ENCODE results near the gene UNC93A. TPM values are rescaled to one million over a fixed set of nuclear protein-coding genes. Genes with fewer than 3 reads are reported as not detected.

UNC93A gene
- total RNA-seq, 2 experiments from 2014 or later: not detected

DNA sequence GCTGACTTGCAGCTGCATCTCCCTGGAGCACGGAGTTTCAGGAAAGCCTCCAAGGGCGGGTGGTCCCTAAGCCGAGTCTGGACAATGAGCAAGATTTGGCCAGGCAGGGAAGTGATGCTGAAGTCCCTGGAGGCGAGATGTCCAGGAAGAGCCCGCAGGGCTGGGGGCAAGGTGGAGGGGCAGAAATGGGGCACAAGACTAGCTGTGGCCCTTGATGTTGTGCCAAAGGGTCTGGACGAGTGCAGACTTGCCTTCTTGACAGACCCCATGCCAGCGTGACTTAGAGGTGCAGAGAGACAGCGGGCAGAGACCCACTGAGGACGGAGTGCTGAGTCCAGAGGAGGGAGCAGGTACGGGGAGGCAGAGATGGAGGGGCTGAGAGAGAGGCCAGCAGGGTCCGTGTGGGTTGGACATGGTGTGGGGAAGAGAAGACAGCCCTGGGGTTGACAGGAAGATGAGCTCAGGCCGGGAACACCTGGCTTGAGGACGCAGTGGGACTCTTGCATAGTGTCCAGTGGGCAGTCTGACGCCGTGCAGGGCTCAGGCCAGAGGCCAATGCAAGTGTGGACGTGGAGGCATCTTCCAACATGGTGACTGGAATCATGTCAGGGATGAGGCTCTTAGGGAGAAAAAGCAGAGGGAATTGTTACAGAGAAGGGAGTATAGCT is 8.7 kb downstream of the UNC93A start:
- POLR2A ChIA-PET: no interaction called here
- Histone ChIP-seq H3K4me2 (ENCODE audit: low read length) (no peak overlapping the region), H4K20me1 (ENCODE audit: insufficient read depth, low read length) (no peaks in the 10 kb centered on the region), H3K79me2 (ENCODE audit: insufficient read depth, low read depth, low read length) (no peaks in the 10 kb centered on the region), H3K4me3 (ENCODE audit: low read depth, low read length, poor library complexity, severe bottlenecking) (no peak overlapping the region), H3K4me1 (ENCODE audit: insufficient read depth, low read length, poor library complexity, severe bottlenecking) (no peaks in the 10 kb centered on the region), H3K27ac (ENCODE audit: low read depth, low read length, poor library complexity, severe bottlenecking) (no peak overlapping the region), H3K9me3 (ENCODE audit: low read length) (no peaks in the 10 kb centered on the region), H2AFZ (ENCODE audit: low read length) (no peak overlapping the region), H3K9me2 (ENCODE audit: insufficient read depth, low read length) (no peaks in the 10 kb centered on the region), H3K36me3 (ENCODE audit: insufficient read depth, low read length) (no peaks in the 10 kb centered on the region)
- no peak for TF ChIP-seq EZH2phosphoT487 (IDR thresholded peaks at IDR 0.05; ENCODE audit: borderline replicate concordance, low read depth, low read length)
- no TSS peak for BruUV-seq (replicated peaks)
- DNase-seq (ENCODE audit: low spot score): no peak
- intact Hi-C loops (cut with micrococcal nuclease; ENCODE audit: unreplicated experiment): loop anchor here (10.0 kb wide), 1 partner anchor 525 kb away; no protein-coding TSS in a partner anchor
- CTCF ChIA-PET (ENCODE audit: unreplicated experiment): interaction anchor here (0.7 kb wide), 1 partner anchor 189 kb away, joined by 3 read pairs; no protein-coding TSS in a partner anchor

DNA sequence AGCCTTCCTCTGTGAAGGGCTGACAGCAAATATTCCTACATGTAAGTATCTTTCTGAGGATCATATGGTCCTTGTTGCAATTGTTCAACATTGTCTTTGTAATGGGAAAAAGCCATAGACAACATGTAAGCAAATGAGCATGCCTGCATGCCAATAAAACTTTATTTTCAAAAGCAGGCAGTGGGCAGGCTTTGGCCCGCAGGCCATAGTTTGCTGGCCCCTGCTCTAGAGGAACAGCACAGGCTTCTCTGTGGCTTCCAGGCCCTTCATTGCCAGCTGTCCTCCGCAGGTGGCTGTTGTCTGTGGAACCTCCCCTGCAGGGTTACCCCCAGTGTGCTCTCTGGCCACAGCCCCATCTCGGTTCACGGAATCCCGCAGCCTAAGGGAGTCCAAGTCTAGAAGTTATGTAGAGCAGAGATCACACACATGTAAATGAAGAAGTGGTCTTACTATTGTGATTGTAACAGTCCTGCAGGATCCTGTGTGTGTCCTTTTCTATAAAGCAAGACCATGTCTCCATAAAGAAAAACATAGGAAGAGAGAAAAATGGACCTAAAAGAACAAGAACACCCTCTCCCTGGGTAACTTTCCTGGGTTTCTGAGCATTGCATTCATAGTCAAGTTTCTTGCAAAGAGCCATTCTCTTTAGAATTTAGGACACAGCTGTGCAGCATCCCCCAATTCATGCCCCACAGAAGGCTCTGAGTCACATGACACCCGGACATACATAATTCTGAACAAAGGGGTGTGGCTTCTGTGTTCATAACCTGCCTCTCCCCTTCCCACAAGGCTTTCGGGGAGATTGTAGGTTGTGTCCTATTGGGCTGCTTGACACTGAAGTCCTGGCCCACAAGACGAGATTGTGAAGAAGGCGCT is 10.0 kb downstream of the UNC93A start:
- Histone ChIP-seq H3K27ac (ENCODE audit: low read depth, low read length, poor library complexity, severe bottlenecking) (no peak overlapping the region), H3K4me2 (ENCODE audit: low read length) (no peak overlapping the region), H3K9me2 (ENCODE audit: insufficient read depth, low read length) (no peaks in the 10 kb centered on the region), H3K9me3 (ENCODE audit: low read length) (no peaks in the 10 kb centered on the region), H2AFZ (ENCODE audit: low read length) (no peak overlapping the region), H4K20me1 (ENCODE audit: insufficient read depth, low read length) (no peaks in the 10 kb centered on the region), H3K36me3 (ENCODE audit: insufficient read depth, low read length) (no peaks in the 10 kb centered on the region), H3K4me3 (ENCODE audit: low read depth, low read length, poor library complexity, severe bottlenecking) (no peak overlapping the region), H3K4me1 (ENCODE audit: insufficient read depth, low read length, poor library complexity, severe bottlenecking) (no peaks in the 10 kb centered on the region), H3K79me2 (ENCODE audit: insufficient read depth, low read depth, low read length) (no peaks in the 10 kb centered on the region)
- TF ChIP-seq EZH2phosphoT487 (IDR thresholded peaks at IDR 0.05; ENCODE audit: borderline replicate concordance, low read depth, low read length) (no peak), CTCF (conservative IDR thresholded peaks at IDR 0.05; ENCODE audit: low read length) (no peak)
- POLR2A ChIA-PET: no interaction called here
- CTCF ChIA-PET (ENCODE audit: unreplicated experiment): no interaction called here
- no peak for DNase-seq (ENCODE audit: low spot score)
- intact Hi-C loops (cut with micrococcal nuclease; ENCODE audit: unreplicated experiment): no loop called here
- BruUV-seq (replicated peaks): no TSS peak

GRCh38 chr6:167302074-167302473 is 11.0 kb downstream of the UNC93A start:
- Histone ChIP-seq H3K9me3 (ENCODE audit: low read length) (no peaks in the 10 kb centered on the region), H4K20me1 (ENCODE audit: insufficient read depth, low read length) (no peaks in the 10 kb centered on the region), H3K79me2 (ENCODE audit: insufficient read depth, low read depth, low read length) (no peaks in the 10 kb centered on the region), H3K36me3 (ENCODE audit: insufficient read depth, low read length) (no peaks in the 10 kb centered on the region), H3K4me1 (ENCODE audit: insufficient read depth, low read length, poor library complexity, severe bottlenecking) (no peaks in the 10 kb centered on the region), H3K27ac (ENCODE audit: low read depth, low read length, poor library complexity, severe bottlenecking) (no peak overlapping the region), H3K4me2 (ENCODE audit: low read length) (no peak overlapping the region), H3K4me3 (ENCODE audit: low read depth, low read length, poor library complexity, severe bottlenecking) (no peak overlapping the region), H3K9me2 (ENCODE audit: insufficient read depth, low read length) (no peaks in the 10 kb centered on the region), H2AFZ (ENCODE audit: low read length) (no peak overlapping the region)
- intact Hi-C loops (cut with micrococcal nuclease; ENCODE audit: unreplicated experiment): no loop called here
- ChIA-PET CTCF (ENCODE audit: unreplicated experiment) (no interaction called here), POLR2A (no interaction called here)
- no peak for DNase-seq (ENCODE audit: low spot score)
- TF ChIP-seq EZH2phosphoT487 (IDR thresholded peaks at IDR 0.05; ENCODE audit: borderline replicate concordance, low read depth, low read length) (no peak), CTCF (conservative IDR thresholded peaks at IDR 0.05; ENCODE audit: low read length) (no peak)
- no TSS peak for BruUV-seq (replicated peaks)
